Measurements from ENCODE around the gene CLTCL1.
"Not testable (repeated sequence)": the region's sequence is repeated elsewhere in the genome, so short reads cannot be mapped to it uniquely, and the experiment has no call there.

Gene CLTCL1

GRCh38 chr22:19216579-19216978 lies 74.9 kb downstream of the CLTCL1 start:
- DNase-seq = no peak

DNA sequence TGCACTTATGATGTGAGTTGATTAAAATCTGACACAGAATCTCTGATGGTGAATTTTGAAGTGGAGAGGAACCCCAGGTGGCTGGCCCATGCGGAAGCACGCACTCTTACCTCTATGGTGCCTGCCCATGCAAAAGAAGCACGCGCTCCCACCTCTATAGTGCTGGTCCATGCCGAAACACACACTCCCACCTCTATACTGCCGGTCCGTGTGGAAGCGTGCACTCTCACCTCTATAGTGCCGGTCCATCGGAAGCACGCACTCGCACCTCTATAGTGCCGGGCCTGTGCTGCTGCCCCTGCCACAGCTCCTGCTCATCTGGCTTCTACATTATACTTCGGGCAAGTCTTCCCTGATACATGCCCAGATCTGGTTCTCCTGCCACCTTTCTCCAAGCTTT lies 76.2 kb downstream of the CLTCL1 start:
- no peak for DNase-seq

- no peak for DNase-seq
Observed at GRCh38 chr22:19214078-19214473, 77.4 kb downstream of the CLTCL1 start.

GRCh38 chr22:19213442-19214077 lies 78.0 kb downstream of the CLTCL1 start:
- no peak for DNase-seq

DNA sequence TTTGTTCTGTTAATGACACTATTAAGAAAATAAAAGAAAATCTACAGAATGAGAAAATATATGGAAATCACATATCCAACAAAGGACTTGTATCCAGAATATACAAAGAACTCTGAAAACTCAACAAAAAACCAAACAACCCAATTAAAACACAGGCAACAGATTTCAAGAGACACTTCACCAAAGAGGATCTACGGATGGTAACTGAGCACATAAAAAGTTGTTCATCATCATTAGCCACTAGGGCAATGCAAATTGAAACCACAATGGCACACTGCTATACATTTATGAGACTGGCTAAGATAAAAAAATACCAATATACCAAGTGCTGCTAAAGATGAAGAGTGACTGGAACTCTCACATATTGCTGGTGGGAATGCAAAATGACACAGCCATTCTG lies 78.5 kb downstream of the CLTCL1 start:
- no peak for DNase-seq

DNA sequence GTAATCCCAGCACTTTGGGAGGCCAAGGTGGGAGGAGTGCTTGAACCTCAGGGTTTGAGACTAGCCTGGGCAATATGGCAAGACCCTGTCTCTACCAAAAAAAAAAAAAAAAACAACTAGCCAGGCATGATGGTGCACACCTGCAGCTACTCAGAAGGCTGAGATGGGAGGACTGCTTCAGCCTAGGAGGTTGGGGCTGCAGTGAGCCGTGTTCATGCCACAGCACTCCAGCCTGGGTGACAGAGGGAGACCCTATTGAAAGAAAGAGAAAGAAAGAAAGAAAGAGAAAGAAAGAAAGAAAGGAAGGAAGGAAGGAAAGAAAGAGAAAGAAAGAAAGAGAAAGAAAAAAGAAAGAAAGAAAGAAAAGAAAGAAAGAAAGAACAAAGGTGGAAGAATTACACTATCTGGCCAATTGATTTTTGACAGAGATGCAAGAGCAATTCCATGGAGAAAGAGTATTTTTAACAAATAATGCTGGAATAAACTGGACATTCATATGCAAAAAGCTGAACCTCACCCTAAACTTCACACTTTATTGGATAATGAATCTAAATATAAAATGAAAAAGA lies 79.1 kb downstream of the CLTCL1 start:
- DNase-seq = no peak

DNA sequence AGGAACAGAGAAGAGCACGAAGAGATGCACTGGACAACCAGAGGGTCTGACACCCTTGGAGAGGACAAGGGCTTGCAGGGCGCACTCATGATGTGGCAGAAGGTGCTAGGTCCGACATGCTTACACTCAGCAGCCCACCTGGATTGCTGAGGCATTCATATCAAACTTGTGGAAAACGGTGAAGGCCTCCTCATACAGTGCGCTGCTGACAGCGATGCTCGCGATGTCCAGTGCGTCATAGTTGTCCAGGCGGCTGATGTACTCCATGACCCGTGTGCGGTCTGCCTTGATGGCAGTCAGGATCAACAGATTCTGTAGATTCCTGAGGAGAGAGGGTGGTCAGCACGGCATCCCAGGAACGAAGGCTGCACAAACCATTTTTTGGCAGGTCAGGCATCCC lies 81.3 kb downstream of the CLTCL1 start:
- no peak for DNase-seq

GRCh38 chr22:19208287-19208847 lies 83.2 kb downstream of the CLTCL1 start:
- DNase-seq = no peak

- DNase-seq = no peak
Observed at GRCh38 chr22:19207884-19208283, 83.6 kb downstream of the CLTCL1 start.

GRCh38 chr22:19207401-19207808 lies 84.1 kb downstream of the CLTCL1 start:
- DNase-seq = no peak

DNA sequence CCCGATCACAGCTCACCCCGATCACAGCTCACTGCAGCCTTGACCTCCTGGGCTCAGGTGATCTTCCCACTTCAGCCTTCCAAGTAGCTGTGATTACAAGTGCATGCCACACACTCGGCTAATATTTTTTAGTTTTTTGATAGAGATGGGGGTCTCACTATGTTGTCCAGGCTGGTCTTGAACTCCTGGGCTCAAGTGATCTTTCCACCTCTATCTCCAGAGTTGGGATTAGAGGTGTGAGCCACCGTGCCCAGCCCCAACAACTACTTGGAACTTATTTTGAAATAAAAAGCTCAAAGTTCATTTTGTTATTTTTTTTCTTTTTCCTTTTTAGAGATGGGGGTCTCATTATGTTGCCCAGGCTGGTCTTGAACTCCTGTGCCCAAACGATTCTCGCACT lies 85.2 kb downstream of the CLTCL1 start:
- no peak for DNase-seq

DNA sequence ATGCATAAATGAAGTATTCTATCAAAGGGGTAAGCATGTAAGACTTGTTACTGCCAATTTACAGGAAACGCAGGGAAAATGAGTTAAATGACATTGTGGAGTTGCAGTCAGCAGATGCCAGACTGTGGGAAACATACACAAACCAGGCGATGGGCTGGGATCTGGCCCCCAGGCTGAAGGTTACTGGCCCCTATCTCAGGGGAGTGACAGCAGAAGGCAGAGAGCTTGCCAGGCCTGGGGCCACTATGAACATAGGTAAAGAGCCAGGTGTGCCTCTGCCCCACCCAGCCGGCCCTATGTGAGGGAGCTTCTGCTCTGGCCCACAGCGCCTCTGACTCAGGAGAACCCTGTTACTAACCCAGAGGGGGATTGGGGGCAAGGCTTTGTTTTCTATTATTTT lies 86.9 kb downstream of the CLTCL1 start:
- no peak for DNase-seq

GRCh38 chr22:19203834-19204233 lies 87.7 kb downstream of the CLTCL1 start:
- DNase-seq = no peak

GRCh38 chr22:19202799-19203186 lies 88.7 kb downstream of the CLTCL1 start:
- DNase-seq = not testable (repeated sequence)

- no peak for DNase-seq
Observed at GRCh38 chr22:19201869-19202798, 89.4 kb downstream of the CLTCL1 start.

DNA sequence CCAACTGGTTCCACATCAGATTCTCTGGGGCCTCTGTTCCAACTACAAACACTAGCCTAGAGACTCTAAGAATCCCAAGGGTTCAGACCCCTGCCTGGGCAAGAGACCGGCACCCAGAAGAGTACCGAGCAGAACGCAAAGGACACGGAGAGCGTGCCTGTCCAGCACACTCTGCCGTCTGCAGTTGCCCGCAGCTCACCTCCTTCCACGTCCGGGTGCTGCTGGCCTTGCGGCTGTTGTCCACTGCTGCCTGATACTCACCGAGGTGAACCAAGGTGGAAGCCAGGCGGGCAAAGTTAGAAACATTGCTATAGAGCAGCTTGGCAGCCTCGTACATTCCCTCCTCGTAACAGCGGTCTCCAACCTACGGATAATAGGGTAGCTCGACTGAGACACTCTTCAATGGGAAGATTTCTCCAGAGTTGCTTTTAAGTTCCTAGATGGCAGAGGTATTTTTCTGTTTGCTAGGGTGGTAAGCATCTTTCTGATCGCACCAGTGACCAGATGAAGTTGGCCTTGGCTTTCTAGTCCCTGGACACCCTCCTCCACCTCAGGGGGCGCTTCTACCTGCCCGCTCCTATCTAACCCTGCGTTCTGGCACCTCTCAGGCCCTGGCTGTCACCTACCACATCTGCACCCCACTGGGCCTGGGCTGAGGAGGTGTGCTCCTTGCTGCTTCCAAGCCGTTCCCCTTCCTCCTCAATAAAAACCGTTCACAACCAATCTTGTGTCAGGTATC lies 90.2 kb downstream of the CLTCL1 start:
- no peak for DNase-seq

DNA sequence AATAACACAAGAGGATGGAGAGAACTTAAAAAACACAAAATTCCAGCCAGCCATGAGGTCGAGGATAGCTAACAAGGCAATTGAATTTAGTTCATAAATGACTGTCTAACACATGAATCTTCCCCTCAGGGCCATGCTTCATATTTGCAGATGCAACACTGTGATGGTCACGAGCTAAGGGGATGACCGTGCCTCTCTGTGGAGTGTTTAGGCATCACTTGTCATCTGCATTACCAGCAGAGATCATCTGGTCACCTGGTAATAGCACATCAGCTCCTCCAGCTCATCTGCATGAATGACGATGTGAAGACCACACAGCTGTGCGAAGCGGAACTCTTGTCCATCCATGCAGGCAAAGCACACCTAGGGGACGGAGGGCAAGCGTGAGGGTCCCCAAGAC lies 92.0 kb downstream of the CLTCL1 start:
- DNase-seq = no peak

DNA sequence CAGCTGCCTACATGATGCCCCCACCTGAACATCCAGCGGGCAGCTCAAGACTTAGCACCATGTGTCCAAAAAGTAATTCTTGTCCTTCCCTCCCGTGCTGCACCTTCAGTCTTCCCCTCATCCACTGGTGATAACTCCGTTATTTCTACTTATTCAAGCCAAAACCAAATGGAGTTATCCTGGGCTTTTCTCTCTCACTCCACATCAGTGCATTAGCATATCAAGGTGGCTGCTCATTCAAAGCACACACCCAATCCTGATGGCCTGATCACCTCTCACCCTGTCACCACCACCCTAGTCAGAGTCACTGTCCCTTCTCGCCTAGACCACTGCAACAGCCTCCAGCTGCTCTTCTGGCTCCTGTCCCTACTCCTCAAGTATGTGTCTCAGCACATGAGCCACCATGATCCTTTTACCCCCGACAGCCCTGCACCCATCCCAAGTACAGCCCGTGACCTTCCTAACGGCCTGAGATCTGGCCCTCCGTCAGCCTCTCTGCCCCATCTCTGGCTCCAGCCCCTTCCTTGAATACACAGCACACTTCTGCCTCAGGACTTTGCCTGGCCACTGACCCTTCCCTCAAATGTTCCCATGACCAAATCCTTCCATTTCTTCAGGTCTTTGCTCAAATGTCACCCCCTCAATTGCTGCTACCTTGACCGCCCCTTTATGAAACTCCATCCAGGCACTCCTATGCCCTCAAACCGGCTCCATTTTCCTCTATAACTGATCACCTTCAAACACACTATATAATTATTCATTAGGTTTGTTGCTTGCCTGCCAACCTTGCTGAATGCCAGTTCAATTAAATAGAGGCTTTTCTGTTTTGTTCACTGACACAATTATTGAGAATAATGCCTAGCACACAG lies 93.3 kb downstream of the CLTCL1 start:
- DNase-seq = no peak

DNA sequence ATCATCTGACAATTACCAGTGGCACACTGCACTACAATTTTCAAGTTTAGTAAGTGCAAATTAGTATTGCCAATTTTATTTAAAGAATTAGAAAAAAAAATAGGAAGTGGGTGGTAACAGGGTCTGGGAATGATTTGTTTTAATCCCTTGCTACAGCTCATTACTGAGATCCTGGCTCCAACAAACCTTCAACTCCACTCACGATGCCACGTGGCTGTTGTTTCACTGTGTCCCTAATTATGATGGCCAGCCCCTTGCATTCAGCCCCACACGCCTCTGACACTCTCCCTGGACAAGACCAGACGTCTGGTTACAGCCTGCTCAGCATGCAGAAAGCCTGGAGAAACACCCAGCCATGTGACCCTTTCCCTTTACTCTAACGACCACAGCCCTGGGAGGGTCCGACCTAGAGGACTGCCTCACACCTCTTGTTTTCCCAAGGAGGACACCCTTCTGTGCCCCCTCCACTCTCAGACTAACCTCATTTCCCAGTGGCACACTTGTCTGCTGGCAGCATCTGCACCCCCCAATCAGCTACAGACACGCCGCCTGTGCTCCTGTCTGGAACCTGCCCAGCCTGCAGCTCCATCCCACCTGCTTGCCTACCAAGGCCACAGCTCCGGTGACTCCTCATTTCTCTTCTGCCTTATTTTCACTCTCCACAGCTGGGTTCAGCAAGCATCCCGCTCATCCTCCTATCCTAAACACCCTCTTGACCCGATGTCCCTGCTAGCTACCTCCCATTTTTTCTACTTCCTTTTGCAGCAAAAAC lies 94.5 kb downstream of the CLTCL1 start:
- DNase-seq = no peak

GRCh38 chr22:19195796-19196731 lies 95.5 kb downstream of the CLTCL1 start:
- no peak for DNase-seq

Data from Kasumi-1 (cell line).